ENCODE results near the gene CEP68.

CEP68 gene

DNA sequence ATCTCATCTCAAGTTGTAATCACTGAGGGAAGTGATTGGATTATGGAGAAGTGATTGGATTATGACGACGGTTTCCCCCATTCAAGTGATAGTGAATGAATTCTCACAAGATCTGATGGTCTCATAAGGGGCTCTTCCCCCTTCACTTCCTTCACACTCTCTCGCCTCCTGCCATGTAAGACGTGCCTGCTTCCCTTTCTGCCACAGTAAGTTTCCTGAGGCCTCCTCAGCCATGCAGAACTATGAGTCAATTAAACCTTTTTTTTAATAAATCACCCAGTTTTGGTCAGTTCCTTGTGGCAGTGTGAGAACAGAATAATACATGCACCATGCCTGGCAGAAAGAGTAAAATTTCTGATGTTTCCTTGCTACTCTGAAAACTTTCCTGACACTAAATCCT, 36.6 kb downstream of the CEP68 start:
- TF ChIP-seq, protein P1, sequence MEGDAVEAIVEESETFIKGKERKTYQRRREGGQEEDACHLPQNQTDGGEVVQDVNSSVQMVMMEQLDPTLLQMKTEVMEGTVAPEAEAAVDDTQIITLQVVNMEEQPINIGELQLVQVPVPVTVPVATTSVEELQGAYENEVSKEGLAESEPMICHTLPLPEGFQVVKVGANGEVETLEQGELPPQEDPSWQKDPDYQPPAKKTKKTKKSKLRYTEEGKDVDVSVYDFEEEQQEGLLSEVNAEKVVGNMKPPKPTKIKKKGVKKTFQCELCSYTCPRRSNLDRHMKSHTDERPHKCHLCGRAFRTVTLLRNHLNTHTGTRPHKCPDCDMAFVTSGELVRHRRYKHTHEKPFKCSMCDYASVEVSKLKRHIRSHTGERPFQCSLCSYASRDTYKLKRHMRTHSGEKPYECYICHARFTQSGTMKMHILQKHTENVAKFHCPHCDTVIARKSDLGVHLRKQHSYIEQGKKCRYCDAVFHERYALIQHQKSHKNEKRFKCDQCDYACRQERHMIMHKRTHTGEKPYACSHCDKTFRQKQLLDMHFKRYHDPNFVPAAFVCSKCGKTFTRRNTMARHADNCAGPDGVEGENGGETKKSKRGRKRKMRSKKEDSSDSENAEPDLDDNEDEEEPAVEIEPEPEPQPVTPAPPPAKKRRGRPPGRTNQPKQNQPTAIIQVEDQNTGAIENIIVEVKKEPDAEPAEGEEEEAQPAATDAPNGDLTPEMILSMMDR (IDR thresholded peaks at IDR 0.05; ENCODE audit: low read depth, low read length), result no peak
- Histone ChIP-seq H3K36me3 (peaks cover 77% of the 10 kb centered on the region), H3K4me3 (ENCODE audit: low read depth, low read length) (no peak overlapping the region), H3K9me3 (ENCODE audit: severe bottlenecking) (no peaks in the 10 kb centered on the region), H3K27ac (no peak overlapping the region), H3K27me3 (ENCODE audit: insufficient read depth, low read depth, severe bottlenecking) (no peaks in the 10 kb centered on the region)
- DNase-seq, result no peak

DNA sequence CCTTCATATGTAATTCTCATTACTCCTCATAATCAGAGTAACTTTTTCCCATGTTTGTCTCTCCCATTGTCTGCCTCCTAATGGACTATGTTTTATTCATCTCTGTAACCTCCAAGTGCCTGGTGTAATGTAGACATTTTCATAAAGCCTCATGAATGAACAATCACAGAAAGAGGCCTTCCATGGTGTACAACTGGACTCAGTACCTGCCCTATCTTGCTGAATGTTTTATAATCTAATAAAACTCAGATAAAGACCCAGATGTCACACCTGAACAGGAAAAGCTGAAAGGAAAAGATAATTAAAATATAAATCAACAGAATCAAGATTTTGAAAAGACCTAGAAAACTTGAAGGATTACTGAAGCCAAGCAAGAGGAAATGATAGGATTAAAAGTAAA, 37.0 kb downstream of the CEP68 start:
- H3K36me3 ChIP-seq, result peaks cover 77% of the 10 kb centered on the region

DNA sequence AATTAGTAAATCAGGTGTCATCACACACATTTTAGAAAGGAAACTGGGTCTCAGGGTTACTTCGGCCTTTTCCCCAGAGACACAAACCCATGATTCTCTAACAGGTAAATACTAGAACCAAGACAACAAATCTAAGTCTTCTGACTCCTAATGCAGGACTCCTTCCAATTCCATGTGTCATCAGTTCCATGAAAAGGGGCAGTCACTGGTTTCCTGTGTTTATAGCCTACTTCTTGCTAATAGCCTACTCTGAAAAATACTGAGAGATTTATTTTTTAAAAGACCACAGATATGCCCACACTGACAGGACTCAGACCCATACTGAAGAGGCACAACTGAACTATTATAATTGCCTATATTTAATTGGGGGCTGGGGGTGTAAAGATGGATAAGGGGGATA, 40.7 kb downstream of the CEP68 start:
- no peak overlapping the region for H3K27ac ChIP-seq

More for the DNA sequence above, 37.0 kb downstream of the CEP68 start:
- Histone ChIP-seq H3K27me3 (ENCODE audit: insufficient read depth, low read depth, severe bottlenecking) (no peaks in the 10 kb centered on the region), H3K4me3 (ENCODE audit: low read depth, low read length) (no peak overlapping the region), H3K9me3 (ENCODE audit: severe bottlenecking) (no peaks in the 10 kb centered on the region), H3K27ac (no peak overlapping the region)
- TF ChIP-seq, protein P1 (IDR thresholded peaks at IDR 0.05; ENCODE audit: low read depth, low read length), result no peak
- no peak for DNase-seq

DNA sequence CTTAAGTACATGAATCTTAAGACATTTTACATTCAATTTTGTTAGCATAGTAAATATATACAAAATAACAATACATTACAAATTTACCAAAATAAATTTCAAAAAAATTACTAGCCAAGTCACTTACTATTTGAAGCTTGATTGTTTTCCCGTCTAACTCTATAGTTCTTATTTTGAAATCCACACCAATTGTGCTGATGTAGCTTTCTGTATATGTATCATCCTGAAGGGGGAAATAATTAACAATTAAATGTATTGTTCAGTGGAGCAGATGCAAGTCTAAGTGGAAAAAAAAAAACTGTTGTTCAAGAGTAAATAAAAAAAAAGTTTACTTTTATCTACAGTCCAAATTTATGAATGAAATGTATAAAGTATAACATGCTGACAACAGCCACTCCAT, 41.6 kb downstream of the CEP68 start:
- no peaks in the 10 kb centered on the region for H3K27me3 ChIP-seq (ENCODE audit: insufficient read depth, low read depth, severe bottlenecking)
- H3K4me3 ChIP-seq (ENCODE audit: low read depth, low read length), result no peak overlapping the region
- no peaks in the 10 kb centered on the region for H3K9me3 ChIP-seq (ENCODE audit: severe bottlenecking)
- no peak overlapping the region for H3K27ac ChIP-seq
- DNase-seq, result no peak
- TF ChIP-seq, protein P1 (IDR thresholded peaks at IDR 0.05; ENCODE audit: low read depth, low read length), result no peak
- H3K36me3 ChIP-seq, result peaks cover 84% of the 10 kb centered on the region

More for the DNA sequence above, 40.7 kb downstream of the CEP68 start:
- H3K4me3 ChIP-seq (ENCODE audit: low read depth, low read length), result no peak overlapping the region
- peaks cover 82% of the 10 kb centered on the region for H3K36me3 ChIP-seq
- H3K9me3 ChIP-seq (ENCODE audit: severe bottlenecking), result no peaks in the 10 kb centered on the region
- TF ChIP-seq, protein P1 (IDR thresholded peaks at IDR 0.05; ENCODE audit: low read depth, low read length), result no peak
- no peak for DNase-seq
- H3K27me3 ChIP-seq (ENCODE audit: insufficient read depth, low read depth, severe bottlenecking), result no peaks in the 10 kb centered on the region

DNA sequence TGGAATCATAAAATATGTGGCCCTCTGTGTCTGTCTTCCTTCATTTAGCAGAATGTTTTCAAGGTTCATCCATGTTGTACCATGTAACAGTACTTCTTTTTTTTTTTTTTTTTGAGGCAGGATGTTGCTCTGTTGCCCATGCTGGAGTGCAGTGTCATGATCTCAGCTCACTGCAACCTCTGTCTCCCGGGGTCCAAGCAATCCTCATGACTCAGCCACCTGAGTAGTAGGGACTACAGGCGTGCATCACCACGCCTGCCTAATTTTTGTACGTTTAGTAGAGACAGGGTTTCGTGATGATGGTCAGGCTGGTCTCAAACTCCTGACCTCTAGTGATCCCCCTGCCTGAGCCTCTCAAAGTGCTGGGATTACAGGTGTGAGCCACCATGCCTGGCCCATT, 42.5 kb downstream of the CEP68 start:
- no peaks in the 10 kb centered on the region for H3K27me3 ChIP-seq (ENCODE audit: insufficient read depth, low read depth, severe bottlenecking)
- TF ChIP-seq, protein P1 (IDR thresholded peaks at IDR 0.05; ENCODE audit: low read depth, low read length), result no peak
- no peak overlapping the region for H3K27ac ChIP-seq
- DNase-seq, result no peak
- H3K4me3 ChIP-seq (ENCODE audit: low read depth, low read length), result no peak overlapping the region
- no peaks in the 10 kb centered on the region for H3K9me3 ChIP-seq (ENCODE audit: severe bottlenecking)
- H3K36me3 ChIP-seq, result peaks cover 88% of the 10 kb centered on the region

DNA sequence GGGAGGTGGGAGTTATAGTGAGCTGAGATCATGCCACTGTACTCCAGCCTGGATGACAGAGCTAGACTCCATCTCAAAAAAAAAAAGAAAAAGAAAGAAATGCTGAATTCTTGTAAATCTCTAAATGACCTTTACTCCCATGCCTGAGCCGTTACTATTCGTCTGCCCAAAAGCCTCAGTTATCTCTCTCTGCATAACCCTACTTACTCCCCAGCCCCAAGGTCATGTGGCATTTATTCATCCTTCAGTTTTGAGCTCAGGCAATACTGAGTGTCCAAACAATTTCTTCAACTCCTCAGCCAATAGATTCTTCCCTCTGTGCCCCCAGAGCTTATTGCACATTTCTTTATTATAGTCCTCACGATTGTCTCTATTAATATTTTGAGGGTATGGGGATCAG, 44.9 kb downstream of the CEP68 start:
- no peak overlapping the region for H3K27ac ChIP-seq
- no peak overlapping the region for H3K4me3 ChIP-seq (ENCODE audit: low read depth, low read length)
- TF ChIP-seq, protein P1 (IDR thresholded peaks at IDR 0.05; ENCODE audit: low read depth, low read length), result no peak
- no peak for DNase-seq
- no peaks in the 10 kb centered on the region for H3K9me3 ChIP-seq (ENCODE audit: severe bottlenecking)
- H3K36me3 ChIP-seq, result peaks cover 82% of the 10 kb centered on the region
- H3K27me3 ChIP-seq (ENCODE audit: insufficient read depth, low read depth, severe bottlenecking), result no peaks in the 10 kb centered on the region

Data from WERI-Rb-1 (cell line).